Measurements from ENCODE around the gene ENAM.

GRCh38 chr4:70606459-70606858 is 22.1 kb upstream of the ENAM start:
- TF ChIP-seq EP300 (IDR thresholded peaks at IDR 0.05) (no peak), POLR2A (IDR thresholded peaks at IDR 0.05) (no peak), CTCF (IDR thresholded peaks at IDR 0.05) (no peak)
